Hepatocyte (in vitro differentiated cells): Measurements from ENCODE around the gene INSYN1. TPM values are rescaled to one million over a fixed set of nuclear protein-coding genes. Genes with fewer than 3 reads are reported as not detected.

Source experiments
- DNase-seq: peaks from one replicate; pipeline ENCODE4 v3.0.0-alpha.2; 2016; ENCODE audit warnings: low spot score
- H2AFZ ChIP-seq: fragments of 200-600 bp; sonication (generic); 2 replicates; pipeline ENCODE4 v1.6.0; 2016; ENCODE audit warnings: antibody characterized with exemption, mild to moderate bottlenecking
- H3K27ac ChIP-seq: fragments of 200-600 bp; sonication (generic); 2 replicates; pipeline ENCODE4 v1.5.1; 2016; ENCODE audit warnings: mild to moderate bottlenecking
- H3K27me3 ChIP-seq: fragments of 200-600 bp; sonication (generic); 2 replicates; pipeline ENCODE4 v1.6.1; 2016
- H3K36me3 ChIP-seq: fragments of 200-600 bp; sonication (generic); replicated peaks from 2 replicates; pipeline ENCODE4 v1.5.1; 2016; ENCODE audit warnings: low read depth; ENCODE audit not compliant: insufficient read depth
- H3K4me1 ChIP-seq: fragments of 200-600 bp; sonication (generic); 2 replicates; pipeline ENCODE4 v1.5.1; 2016; ENCODE audit warnings: mild to moderate bottlenecking, moderate library complexity; ENCODE audit not compliant: insufficient read depth
- H3K4me2 ChIP-seq: fragments of 200-600 bp; sonication (generic); 2 replicates; pipeline ENCODE4 v1.6.0; 2016
- H3K4me3 ChIP-seq: fragments of 200-600 bp; sonication (generic); 2 replicates; pipeline ENCODE4 v1.5.1; 2016; ENCODE audit warnings: mild to moderate bottlenecking
- H3K79me2 ChIP-seq: fragments of 200-600 bp; sonication (generic); 2 replicates; pipeline ENCODE4 v1.6.0; 2017; ENCODE audit warnings: mild to moderate bottlenecking
- H3K9me2 ChIP-seq: fragments of 200-600 bp; sonication (generic); replicated peaks from 2 replicates; pipeline ENCODE4 v1.6.0; 2017; ENCODE audit warnings: mild to moderate bottlenecking; ENCODE audit not compliant: insufficient read depth
- H3K9me3 ChIP-seq: fragments of 200-600 bp; sonication (generic); 2 replicates; pipeline ENCODE4 v1.5.1; 2016; ENCODE audit warnings: low read depth, mild to moderate bottlenecking
- H4K20me1 ChIP-seq: fragments of 200-600 bp; sonication (generic); 2 replicates; pipeline ENCODE4 v1.6.0; 2016; ENCODE audit warnings: mild to moderate bottlenecking; ENCODE audit not compliant: insufficient read depth, poor library complexity, severe bottlenecking
- CTCF ChIP-seq: fragments of 200-600 bp; sonication (generic); IDR thresholded peaks from 2 replicates; pipeline ENCODE4 v1.5.1; 2016; ENCODE audit warnings: antibody characterized with exemption, mild to moderate bottlenecking; ENCODE audit not compliant: poor library complexity
- EZH2 ChIP-seq: fragments of 200-600 bp; sonication (generic); IDR thresholded peaks from 2 replicates; pipeline ENCODE4 v1.6.1; 2016; ENCODE audit warnings: antibody characterized with exemption, mild to moderate bottlenecking, borderline replicate concordance
- EZH2phosphoT487 ChIP-seq: fragments of 200-600 bp; sonication (generic); IDR thresholded peaks from one replicate; pipeline ENCODE4 v1.6.1; 2018; ENCODE audit warnings: antibody characterized with exemption, mild to moderate bottlenecking, low read depth, moderate library complexity; ENCODE audit not compliant: unreplicated experiment, severe bottlenecking
- WGBS: methylation state at CpG from one replicate; pipeline ENCODE4 v1.1.6; 2016; ENCODE audit warnings: low lambda C conversion rate; ENCODE audit errors: missing lambda C conversion rate; 5-methylcytosine and 5-hydroxymethylcytosine counted together
- polyA plus RNA-seq: library from polyadenylated mRNA; unstranded; fragments of >200 nt; fragmentation: Nextera tagmentation; extraction: Ambion mirVana; gene quantifications from 2 replicates; pipeline ENCODE4 v1.2.1, GENCODE V29; 2016
- total RNA-seq: library from RNA; depleted of rRNA; stranded (reverse); fragments of >200 nt; gene quantifications from 2 replicates; pipeline ENCODE4 v1.2.3, GENCODE V29; 2014

INSYN1 gene
- total and polyA plus RNA-seq, 2 experiments from 2014 or later: 3.3 to 8.1 TPM

GRCh38 chr15:73755481-73755880, 2.3 kb upstream of the INSYN1 start:
- Histone ChIP-seq H4K20me1 (no peaks in the 10 kb centered on the region), H3K9me3 (no peaks in the 10 kb centered on the region), H3K36me3 (no peaks in the 10 kb centered on the region), H3K79me2 (no peaks in the 10 kb centered on the region), H2AFZ (no peak overlapping the region), H3K27me3 (peaks cover 51% of the 10 kb centered on the region), H3K27ac (no peak overlapping the region), H3K4me2 (no peak overlapping the region), H3K9me2 (no peaks in the 10 kb centered on the region), H3K4me1 (peaks cover 9% of the 10 kb centered on the region), H3K4me3 (no peak overlapping the region)
- TF ChIP-seq CTCF (no peak), EZH2 (no peak), EZH2phosphoT487 (no peak)
- DNase-seq: no peak
- WGBS: 92% methylated on average over 5 of the region's 5 CpGs

- Histone ChIP-seq H3K4me1 (peaks cover 9% of the 10 kb centered on the region), H3K9me2 (no peaks in the 10 kb centered on the region), H4K20me1 (no peaks in the 10 kb centered on the region), H3K4me3 (no peak overlapping the region), H3K27me3 (peaks cover 53% of the 10 kb centered on the region), H3K36me3 (no peaks in the 10 kb centered on the region), H3K79me2 (no peaks in the 10 kb centered on the region), H2AFZ (no peak overlapping the region), H3K4me2 (no peak overlapping the region), H3K27ac (no peak overlapping the region), H3K9me3 (no peaks in the 10 kb centered on the region)
- WGBS: 78% methylated on average over 8 of the region's 8 CpGs
- no peak for DNase-seq
- TF ChIP-seq EZH2: no peak
- no peak for TF ChIP-seq CTCF
- TF ChIP-seq EZH2phosphoT487: no peak
These were observed 1.3 kb upstream of the INSYN1 start for GRCh38 chr15:73754461-73754860.

GRCh38 chr15:73752806-73753193, 351 bp downstream of the INSYN1 start:
- no peak for TF ChIP-seq EZH2
- peaks cover 9% of the 10 kb centered on the region for H3K4me1 ChIP-seq
- 2% methylated on average over 15 of the region's 56 CpGs for WGBS
- no peaks in the 10 kb centered on the region for H3K36me3 ChIP-seq
- DNase-seq: peak; percentile 54
- H2AFZ ChIP-seq: peak overlapping the region; percentile 78
- H3K9me3 ChIP-seq: no peaks in the 10 kb centered on the region
- H3K4me2 ChIP-seq: peak overlapping the region; percentile 98
- H3K27me3 ChIP-seq: peaks cover 45% of the 10 kb centered on the region
- no peaks in the 10 kb centered on the region for H3K9me2 ChIP-seq
- peak overlapping the region; percentile 61 for H3K4me3 ChIP-seq
- H3K27ac ChIP-seq: no peak overlapping the region
- no peaks in the 10 kb centered on the region for H4K20me1 ChIP-seq
- no peaks in the 10 kb centered on the region for H3K79me2 ChIP-seq

GRCh38 chr15:73751899-73752805, 999 bp downstream of the INSYN1 start:
- Histone ChIP-seq H2AFZ (peak overlapping the region; percentile 78), H3K4me3 (peak overlapping the region; percentile 61), H3K36me3 (no peaks in the 10 kb centered on the region), H3K4me1 (peaks cover 9% of the 10 kb centered on the region), H3K27me3 (peaks cover 47% of the 10 kb centered on the region), H4K20me1 (no peaks in the 10 kb centered on the region), H3K4me2 (peak overlapping the region; percentile 98), H3K79me2 (no peaks in the 10 kb centered on the region), H3K9me2 (no peaks in the 10 kb centered on the region), H3K27ac (no peak overlapping the region), H3K9me3 (no peaks in the 10 kb centered on the region)
- TF ChIP-seq EZH2phosphoT487 (no peak), EZH2 (peak; percentile 16), CTCF (no peak)
- DNase-seq: no peak
- WGBS: 3% methylated on average over 33 of the region's 79 CpGs
